Measurements from ENCODE around the gene ARG2. TPM values are rescaled to one million over a fixed set of nuclear protein-coding genes. Genes with fewer than 3 reads are reported as not detected.
A peak's percentile ranks its signal among the peaks of the same experiment; 100 is the strongest.

ARG2 gene
- total and polyA plus RNA-seq, 9 of the 15 experiments (the other 6 are each of a cell fraction or from before 2014, with no cell fraction given) = 6.2 to 75.0 (median 17.8) TPM

- TF ChIP-seq, protein P1, sequence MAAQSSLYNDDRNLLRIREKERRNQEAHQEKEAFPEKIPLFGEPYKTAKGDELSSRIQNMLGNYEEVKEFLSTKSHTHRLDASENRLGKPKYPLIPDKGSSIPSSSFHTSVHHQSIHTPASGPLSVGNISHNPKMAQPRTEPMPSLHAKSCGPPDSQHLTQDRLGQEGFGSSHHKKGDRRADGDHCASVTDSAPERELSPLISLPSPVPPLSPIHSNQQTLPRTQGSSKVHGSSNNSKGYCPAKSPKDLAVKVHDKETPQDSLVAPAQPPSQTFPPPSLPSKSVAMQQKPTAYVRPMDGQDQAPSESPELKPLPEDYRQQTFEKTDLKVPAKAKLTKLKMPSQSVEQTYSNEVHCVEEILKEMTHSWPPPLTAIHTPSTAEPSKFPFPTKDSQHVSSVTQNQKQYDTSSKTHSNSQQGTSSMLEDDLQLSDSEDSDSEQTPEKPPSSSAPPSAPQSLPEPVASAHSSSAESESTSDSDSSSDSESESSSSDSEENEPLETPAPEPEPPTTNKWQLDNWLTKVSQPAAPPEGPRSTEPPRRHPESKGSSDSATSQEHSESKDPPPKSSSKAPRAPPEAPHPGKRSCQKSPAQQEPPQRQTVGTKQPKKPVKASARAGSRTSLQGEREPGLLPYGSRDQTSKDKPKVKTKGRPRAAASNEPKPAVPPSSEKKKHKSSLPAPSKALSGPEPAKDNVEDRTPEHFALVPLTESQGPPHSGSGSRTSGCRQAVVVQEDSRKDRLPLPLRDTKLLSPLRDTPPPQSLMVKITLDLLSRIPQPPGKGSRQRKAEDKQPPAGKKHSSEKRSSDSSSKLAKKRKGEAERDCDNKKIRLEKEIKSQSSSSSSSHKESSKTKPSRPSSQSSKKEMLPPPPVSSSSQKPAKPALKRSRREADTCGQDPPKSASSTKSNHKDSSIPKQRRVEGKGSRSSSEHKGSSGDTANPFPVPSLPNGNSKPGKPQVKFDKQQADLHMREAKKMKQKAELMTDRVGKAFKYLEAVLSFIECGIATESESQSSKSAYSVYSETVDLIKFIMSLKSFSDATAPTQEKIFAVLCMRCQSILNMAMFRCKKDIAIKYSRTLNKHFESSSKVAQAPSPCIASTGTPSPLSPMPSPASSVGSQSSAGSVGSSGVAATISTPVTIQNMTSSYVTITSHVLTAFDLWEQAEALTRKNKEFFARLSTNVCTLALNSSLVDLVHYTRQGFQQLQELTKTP (IDR thresholded peaks at IDR 0.05; ENCODE audit: low read depth in 1 of 2, partially characterized antibody in 2 of 2) = no peak
- TF ChIP-seq TRIM28 (IDR thresholded peaks at IDR 0.05) (no peak), BRD4 (IDR thresholded peaks at IDR 0.05) (no peak), MBD2 (IDR thresholded peaks at IDR 0.05; ENCODE audit: borderline replicate concordance, low read depth) (no peak), MXI1 (IDR thresholded peaks at IDR 0.05; ENCODE audit: low read depth, low read length) (no peak), ZFX (CRISPR knock-in tag; IDR thresholded peaks at IDR 0.05) (peak; percentile 82), MYC (IDR thresholded peaks at IDR 0.05; ENCODE audit: low read depth, low read length) (peak; percentile 70; the same call in 1 of the 2 replicates), MYC (CRISPR knock-in tag; IDR thresholded peaks at IDR 0.05; ENCODE audit: borderline replicate concordance, low read depth) (no peak), NFRKB (IDR thresholded peaks at IDR 0.05; ENCODE audit: low read depth) (no peak), PRPF4 (IDR thresholded peaks at IDR 0.05; ENCODE audit: insufficient read depth, low read depth, low read length, poor library complexity, severe bottlenecking) (no peak), MTA2 (IDR thresholded peaks at IDR 0.05; ENCODE audit: low read depth) (no peak), GABPB1 (CRISPR knock-in tag; IDR thresholded peaks at IDR 0.05) (peak; percentile 84), ZNF232 (CRISPR knock-in tag; IDR thresholded peaks at IDR 0.05) (no peak), BRD9 (IDR thresholded peaks at IDR 0.05; ENCODE audit: low read depth, partially characterized antibody) (no peak), SIRT6 (IDR thresholded peaks at IDR 0.05; ENCODE audit: low read depth, low read length) (no peak), RBBP5 (IDR thresholded peaks at IDR 0.05; ENCODE audit: borderline replicate concordance, insufficient read depth, low read length, poor library complexity, severe bottlenecking) (peak; percentile 82), HLTF (IDR thresholded peaks at IDR 0.05) (no peak), ESRRA (IDR thresholded peaks at IDR 0.05; ENCODE audit: borderline replicate concordance, low read depth) (peak; percentile 15; the same call in 1 of the 2 replicates), ZBTB5 (IDR thresholded peaks at IDR 0.05) (no peak)
- TF ChIP-seq, protein P2, sequence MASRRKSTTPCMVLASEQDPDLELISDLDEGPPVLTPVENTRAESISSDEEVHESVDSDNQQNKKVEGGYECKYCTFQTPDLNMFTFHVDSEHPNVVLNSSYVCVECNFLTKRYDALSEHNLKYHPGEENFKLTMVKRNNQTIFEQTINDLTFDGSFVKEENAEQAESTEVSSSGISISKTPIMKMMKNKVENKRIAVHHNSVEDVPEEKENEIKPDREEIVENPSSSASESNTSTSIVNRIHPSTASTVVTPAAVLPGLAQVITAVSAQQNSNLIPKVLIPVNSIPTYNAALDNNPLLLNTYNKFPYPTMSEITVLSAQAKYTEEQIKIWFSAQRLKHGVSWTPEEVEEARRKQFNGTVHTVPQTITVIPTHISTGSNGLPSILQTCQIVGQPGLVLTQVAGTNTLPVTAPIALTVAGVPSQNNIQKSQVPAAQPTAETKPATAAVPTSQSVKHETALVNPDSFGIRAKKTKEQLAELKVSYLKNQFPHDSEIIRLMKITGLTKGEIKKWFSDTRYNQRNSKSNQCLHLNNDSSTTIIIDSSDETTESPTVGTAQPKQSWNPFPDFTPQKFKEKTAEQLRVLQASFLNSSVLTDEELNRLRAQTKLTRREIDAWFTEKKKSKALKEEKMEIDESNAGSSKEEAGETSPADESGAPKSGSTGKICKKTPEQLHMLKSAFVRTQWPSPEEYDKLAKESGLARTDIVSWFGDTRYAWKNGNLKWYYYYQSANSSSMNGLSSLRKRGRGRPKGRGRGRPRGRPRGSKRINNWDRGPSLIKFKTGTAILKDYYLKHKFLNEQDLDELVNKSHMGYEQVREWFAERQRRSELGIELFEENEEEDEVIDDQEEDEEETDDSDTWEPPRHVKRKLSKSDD (conservative IDR thresholded peaks at IDR 0.05; ENCODE audit: low read length) = no peak
These were observed 19.8 kb upstream of the ARG2 start, which contains the start of gene PIGH (continued) for GRCh38 chr14:67599698-67600561.
